Spinal cord (tissue), 10 donors: ENCODE measurements around the gene CAB39. TPM values are rescaled to one million over a fixed set of nuclear protein-coding genes. Genes with fewer than 3 reads are reported as not detected.

Experiments used
- DNase-seq, 6 donors: peaks; one replicate each; pipeline versions ENCODE4 v3.0.0 to v3.0.0-alpha.2; 2013 to 2015; ENCODE audit warnings: low spot score in 6 of 6, low read depth in 4 of 6
- H3K27ac ChIP-seq: one replicate; pipeline ENCODE4 v1.5.1; 2013; ENCODE audit warnings: low read depth, low read length, control low read depth
- H3K27me3 ChIP-seq: one replicate; pipeline ENCODE4 v1.6.1; 2013; ENCODE audit warnings: low read length; ENCODE audit not compliant: control insufficient read depth, insufficient read depth
- H3K36me3 ChIP-seq: one replicate; pipeline ENCODE4 v1.6.1; 2013; ENCODE audit warnings: low read length; ENCODE audit not compliant: control insufficient read depth, insufficient read depth
- H3K4me1 ChIP-seq: one replicate; pipeline ENCODE4 v1.6.1; 2013; ENCODE audit warnings: low read length; ENCODE audit not compliant: control insufficient read depth, insufficient read depth
- H3K4me3 ChIP-seq: one replicate; pipeline ENCODE4 v1.5.1; 2013; ENCODE audit warnings: low read depth, low read length, control low read depth
- H3K9me3 ChIP-seq: one replicate; pipeline ENCODE4 v1.6.1; 2013; ENCODE audit warnings: low read length; ENCODE audit not compliant: control insufficient read depth, insufficient read depth
- WGBS: methylation state at CpG from one replicate; pipeline ENCODE4 v1.1.5; 2013; ENCODE audit warnings: missing lambda C conversion rate; ENCODE audit not compliant: insufficient coverage; 5-methylcytosine and 5-hydroxymethylcytosine counted together
- polyA plus RNA-seq, 2 donors: library from polyadenylated mRNA; unstranded; fragments of 120-200 nt; gene quantifications; one replicate each; pipeline ENCODE4 v1.2.1, GENCODE V29; 2013; ENCODE audit not compliant: insufficient read length in 2 of 2
- total RNA-seq, 2 donors: library from RNA; depleted of rRNA in 1 of 2; stranded (reverse); fragments of 120-200 nt in 1 of 2; fragments of >200 nt in 1 of 2; gene quantifications; one replicate each; pipeline versions ENCODE4 v1.2.3 to v1.2.4, GENCODE V29; 2013 to 2014
- donor health status: healthy.

Gene CAB39
- total and polyA plus RNA-seq, 4 donors: 65.4 to 119 (median 86.1) TPM

DNA sequence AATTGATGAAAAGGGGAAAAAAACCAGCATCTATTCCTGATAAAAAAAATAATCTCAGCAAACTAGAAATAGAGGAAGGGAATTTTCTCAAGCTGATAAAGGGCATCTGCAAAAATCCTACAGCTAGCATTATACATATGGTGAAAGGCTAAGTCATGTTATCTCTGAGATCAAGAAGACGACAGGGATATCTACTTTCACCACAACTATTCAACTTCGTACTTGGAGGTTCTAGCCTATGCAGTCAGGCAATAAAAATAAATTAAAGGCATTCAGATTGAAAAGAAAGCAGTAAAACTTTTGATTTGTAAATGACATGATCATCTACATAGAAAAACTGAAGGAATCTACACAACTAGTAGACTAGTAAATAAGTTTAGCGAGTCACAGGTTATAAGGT is 58.2 kb downstream of the CAB39 start:
- Histone ChIP-seq H3K4me3 (no peak overlapping the region), H3K27ac (no peak overlapping the region), H3K36me3 (peaks cover 2% of the 10 kb centered on the region), H3K4me1 (no peaks in the 10 kb centered on the region), H3K9me3 (no peaks in the 10 kb centered on the region), H3K27me3 (no peaks in the 10 kb centered on the region)
- no CpG with 5 or more reads among the region's 3 CpGs for WGBS
- DNase-seq: no peak

GRCh38 chr2:230772156-230772555 is 59.5 kb downstream of the CAB39 start:
- no peak overlapping the region for H3K4me3 ChIP-seq
- no peak overlapping the region for H3K27ac ChIP-seq
- peaks cover 2% of the 10 kb centered on the region for H3K36me3 ChIP-seq
- DNase-seq: no peak
- H3K9me3 ChIP-seq: no peaks in the 10 kb centered on the region
- H3K27me3 ChIP-seq: no peaks in the 10 kb centered on the region
- H3K4me1 ChIP-seq: no peaks in the 10 kb centered on the region
- no CpG with 5 or more reads among the region's 2 CpGs for WGBS

GRCh38 chr2:230773039-230773773 is 60.6 kb downstream of the CAB39 start:
- WGBS: 95% methylated on average over 4 of the region's 4 CpGs
- no peak for DNase-seq

GRCh38 chr2:230774348-230774951 is 61.8 kb downstream of the CAB39 start:
- no peak overlapping the region for H3K27ac ChIP-seq
- WGBS: no CpG with 5 or more reads among the region's 4 CpGs
- H3K4me1 ChIP-seq: no peaks in the 10 kb centered on the region

More at GRCh38 chr2:230773039-230773773, 60.6 kb downstream of the CAB39 start:
- no peak overlapping the region for H3K27ac ChIP-seq
- H3K36me3 ChIP-seq: peaks cover 2% of the 10 kb centered on the region
- no peak overlapping the region for H3K4me3 ChIP-seq
- no peaks in the 10 kb centered on the region for H3K9me3 ChIP-seq
- H3K27me3 ChIP-seq: no peaks in the 10 kb centered on the region
- H3K4me1 ChIP-seq: no peaks in the 10 kb centered on the region

GRCh38 chr2:230775737-230776136 is 63.1 kb downstream of the CAB39 start:
- no peak for DNase-seq
- H3K4me1 ChIP-seq: no peaks in the 10 kb centered on the region
- peaks cover 2% of the 10 kb centered on the region for H3K36me3 ChIP-seq
- 88% methylated on average over 3 of the region's 4 CpGs for WGBS
- no peaks in the 10 kb centered on the region for H3K27me3 ChIP-seq
- no peak overlapping the region for H3K27ac ChIP-seq
- no peaks in the 10 kb centered on the region for H3K9me3 ChIP-seq
- H3K4me3 ChIP-seq: no peak overlapping the region

More at GRCh38 chr2:230774348-230774951, 61.8 kb downstream of the CAB39 start:
- no peak overlapping the region for H3K4me3 ChIP-seq
- no peaks in the 10 kb centered on the region for H3K27me3 ChIP-seq
- DNase-seq: no peak
- H3K9me3 ChIP-seq: no peaks in the 10 kb centered on the region
- peaks cover 2% of the 10 kb centered on the region for H3K36me3 ChIP-seq

DNA sequence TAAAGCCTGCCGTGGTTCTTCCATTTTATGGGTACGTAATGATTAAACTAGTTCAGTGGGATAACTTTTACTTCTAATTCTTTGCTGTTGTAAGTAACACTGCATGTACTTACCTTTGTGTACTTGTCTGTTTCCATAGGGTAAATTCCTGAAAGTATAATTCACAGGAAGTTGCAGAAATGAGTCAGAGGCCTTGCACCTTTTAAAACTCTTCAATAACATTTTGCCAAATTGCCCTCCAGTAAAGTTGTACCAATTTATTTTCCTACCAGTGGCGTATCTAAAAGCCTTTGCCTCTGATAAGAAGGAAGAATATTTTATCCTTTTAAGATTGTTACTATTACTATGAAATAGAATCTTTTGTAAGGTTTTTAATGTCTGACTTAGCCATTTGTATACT is 65.1 kb downstream of the CAB39 start:
- Histone ChIP-seq H3K4me1 (peaks cover 7% of the 10 kb centered on the region), H3K27me3 (no peaks in the 10 kb centered on the region), H3K27ac (no peak overlapping the region), H3K9me3 (no peaks in the 10 kb centered on the region), H3K36me3 (peaks cover 2% of the 10 kb centered on the region), H3K4me3 (no peak overlapping the region)
- no CpG with 5 or more reads among the region's 3 CpGs for WGBS
- DNase-seq: no peak

DNA sequence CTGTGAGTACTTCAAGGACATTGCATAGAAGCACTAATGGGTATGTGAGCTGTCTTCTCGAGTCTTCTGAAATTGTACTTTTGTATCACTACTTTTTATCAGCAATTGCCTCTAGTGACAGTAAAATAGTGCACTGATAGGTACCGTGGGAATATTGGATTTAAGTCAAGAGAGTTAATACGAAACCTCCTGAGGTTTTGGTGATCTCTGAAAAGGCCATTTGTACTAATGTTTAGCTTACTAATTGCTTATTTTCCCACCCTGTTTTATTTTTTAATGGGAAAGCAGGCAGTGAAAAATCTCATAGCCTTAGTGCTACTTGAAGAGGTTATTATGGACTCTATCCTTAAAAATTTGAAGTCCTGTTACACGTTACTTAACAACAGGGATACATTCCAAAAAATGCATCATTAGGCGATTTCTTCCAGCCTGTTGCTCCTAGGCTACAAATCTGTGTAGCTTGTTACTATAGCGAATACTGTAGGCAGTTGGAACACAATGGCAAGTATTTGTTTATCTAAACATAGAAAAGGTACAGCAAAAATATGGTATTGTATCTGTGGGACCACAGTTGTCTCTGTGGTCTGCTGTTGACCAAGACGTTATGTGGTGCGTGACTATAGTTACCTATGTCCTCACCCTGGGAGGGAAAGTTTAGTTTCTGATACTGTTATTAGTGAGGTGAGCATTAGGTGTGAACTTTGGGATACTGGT is 65.9 kb downstream of the CAB39 start:
- no peaks in the 10 kb centered on the region for H3K9me3 ChIP-seq
- peaks cover 7% of the 10 kb centered on the region for H3K4me1 ChIP-seq
- WGBS: no CpG with 5 or more reads among the region's 8 CpGs
- H3K27ac ChIP-seq: no peak overlapping the region
- DNase-seq: peak in 3 of 6 donors; percentile 4 to 50 (median 38)
- no peaks in the 10 kb centered on the region for H3K27me3 ChIP-seq
- peaks cover 2% of the 10 kb centered on the region for H3K36me3 ChIP-seq
- no peak overlapping the region for H3K4me3 ChIP-seq

- peaks cover 2% of the 10 kb centered on the region for H3K36me3 ChIP-seq
- DNase-seq: no peak
- no peaks in the 10 kb centered on the region for H3K9me3 ChIP-seq
- peaks cover 7% of the 10 kb centered on the region for H3K4me1 ChIP-seq
- WGBS: 43% methylated on average over 1 of the region's 3 CpGs
- H3K27me3 ChIP-seq: no peaks in the 10 kb centered on the region
- no peak overlapping the region for H3K4me3 ChIP-seq
- H3K27ac ChIP-seq: no peak overlapping the region
Observed at GRCh38 chr2:230779126-230779525, 66.5 kb downstream of the CAB39 start.

DNA sequence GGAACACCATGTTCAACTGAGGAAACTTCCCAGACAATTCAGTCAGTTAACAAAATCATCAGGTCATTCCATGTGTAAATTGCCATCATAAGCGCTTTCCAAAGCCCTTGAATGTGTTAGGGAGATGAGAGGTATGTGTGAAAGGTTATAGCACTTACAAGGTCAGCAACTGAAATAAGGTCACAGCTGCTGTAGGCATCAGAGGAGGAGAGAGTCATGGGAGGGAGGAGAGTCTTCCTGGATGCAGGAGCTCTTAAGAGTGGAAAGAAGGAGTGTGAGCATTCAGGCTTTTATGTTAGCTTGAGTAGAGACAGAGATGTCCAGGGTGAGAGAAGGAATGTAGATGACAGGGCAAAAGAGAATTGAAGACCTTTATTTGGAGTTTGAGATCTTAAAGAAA is 67.0 kb downstream of the CAB39 start:
- no peak overlapping the region for H3K4me3 ChIP-seq
- H3K9me3 ChIP-seq: no peaks in the 10 kb centered on the region
- WGBS: 100% methylated on average over 1 of the region's 1 CpG
- peaks cover 7% of the 10 kb centered on the region for H3K4me1 ChIP-seq
- no peak overlapping the region for H3K27ac ChIP-seq
- peaks cover 2% of the 10 kb centered on the region for H3K36me3 ChIP-seq
- no peaks in the 10 kb centered on the region for H3K27me3 ChIP-seq
- no peak for DNase-seq
